Measurements from ENCODE around the gene CFAP97. TPM values are rescaled to one million over a fixed set of nuclear protein-coding genes. Genes with fewer than 3 reads are reported as not detected.

Gene CFAP97
- polyA plus RNA-seq, 1 donor from 2014 or later = 29.8 TPM

- no peak for TF ChIP-seq TAF1 (IDR thresholded peaks at IDR 0.05; ENCODE audit: low read depth)
- no peak for TF ChIP-seq MXI1 (conservative IDR thresholded peaks at IDR 0.05; ENCODE audit: poor library complexity, severe bottlenecking)
- no peak for TF ChIP-seq EZH2 (IDR thresholded peaks at IDR 0.05; ENCODE audit: borderline replicate concordance, insufficient read depth, low read length, poor library complexity, severe bottlenecking)
- TF ChIP-seq EP300 (conservative IDR thresholded peaks at IDR 0.05; ENCODE audit: poor library complexity, severe bottlenecking) = no peak
- TF ChIP-seq, protein P1, sequence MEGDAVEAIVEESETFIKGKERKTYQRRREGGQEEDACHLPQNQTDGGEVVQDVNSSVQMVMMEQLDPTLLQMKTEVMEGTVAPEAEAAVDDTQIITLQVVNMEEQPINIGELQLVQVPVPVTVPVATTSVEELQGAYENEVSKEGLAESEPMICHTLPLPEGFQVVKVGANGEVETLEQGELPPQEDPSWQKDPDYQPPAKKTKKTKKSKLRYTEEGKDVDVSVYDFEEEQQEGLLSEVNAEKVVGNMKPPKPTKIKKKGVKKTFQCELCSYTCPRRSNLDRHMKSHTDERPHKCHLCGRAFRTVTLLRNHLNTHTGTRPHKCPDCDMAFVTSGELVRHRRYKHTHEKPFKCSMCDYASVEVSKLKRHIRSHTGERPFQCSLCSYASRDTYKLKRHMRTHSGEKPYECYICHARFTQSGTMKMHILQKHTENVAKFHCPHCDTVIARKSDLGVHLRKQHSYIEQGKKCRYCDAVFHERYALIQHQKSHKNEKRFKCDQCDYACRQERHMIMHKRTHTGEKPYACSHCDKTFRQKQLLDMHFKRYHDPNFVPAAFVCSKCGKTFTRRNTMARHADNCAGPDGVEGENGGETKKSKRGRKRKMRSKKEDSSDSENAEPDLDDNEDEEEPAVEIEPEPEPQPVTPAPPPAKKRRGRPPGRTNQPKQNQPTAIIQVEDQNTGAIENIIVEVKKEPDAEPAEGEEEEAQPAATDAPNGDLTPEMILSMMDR (IDR thresholded peaks at IDR 0.05; ENCODE audit: poor library complexity, severe bottlenecking) = no peak
- no peak for TF ChIP-seq SMC3 (conservative IDR thresholded peaks at IDR 0.05; ENCODE audit: poor library complexity)
- no peak for TF ChIP-seq POLR2AphosphoS5 (IDR thresholded peaks at IDR 0.05)
- no peak for TF ChIP-seq RAD21 (conservative IDR thresholded peaks at IDR 0.05)
- TF ChIP-seq REST (IDR thresholded peaks at IDR 0.05; ENCODE audit: borderline replicate concordance) = no peak
- Histone ChIP-seq H3K79me2 (replicated peaks; ENCODE audit: insufficient read depth, low read length) (peaks cover 10% of the 10 kb centered on the region), H3F3A (ENCODE audit: insufficient read depth, low read length, poor library complexity, severe bottlenecking) (no peaks in the 10 kb centered on the region), H3K9me3 (ENCODE audit: low read length) (no peaks in the 10 kb centered on the region), H2AFZ (ENCODE audit: low read depth, low read length) (no peak overlapping the region), H3K4me2 (ENCODE audit: low read length) (no peak overlapping the region), H3K9me2 (ENCODE audit: insufficient read depth, low read length) (no peaks in the 10 kb centered on the region), H4K20me1 (ENCODE audit: insufficient read depth) (no peaks in the 10 kb centered on the region), H3K27me3 (ENCODE audit: insufficient read depth, low read depth, low read length) (no peaks in the 10 kb centered on the region), H3K27ac (ENCODE audit: low read length) (no peak overlapping the region), H3K4me3 (ENCODE audit: low read length) (no peak overlapping the region), H3K9ac (ENCODE audit: low read length) (no peak overlapping the region), H3K36me3 (ENCODE audit: insufficient read depth, low read length) (no peaks in the 10 kb centered on the region)
Observed at GRCh38 chr4:185139736-185140135, 64.1 kb downstream of the CFAP97 start.

- Histone ChIP-seq H2AFZ (ENCODE audit: low read depth, low read length) (no peak overlapping the region), H3K4me3 (ENCODE audit: low read length) (no peak overlapping the region), H3K9me3 (ENCODE audit: low read length) (no peaks in the 10 kb centered on the region), H3K4me2 (ENCODE audit: low read length) (no peak overlapping the region), H3K27me3 (ENCODE audit: insufficient read depth, low read depth, low read length) (no peaks in the 10 kb centered on the region), H3F3A (ENCODE audit: insufficient read depth, low read length, poor library complexity, severe bottlenecking) (no peaks in the 10 kb centered on the region), H3K9me2 (ENCODE audit: insufficient read depth, low read length) (no peaks in the 10 kb centered on the region), H3K79me2 (replicated peaks; ENCODE audit: insufficient read depth, low read length) (no peaks in the 10 kb centered on the region), H3K27ac (ENCODE audit: low read length) (no peak overlapping the region), H3K36me3 (ENCODE audit: insufficient read depth, low read length) (no peaks in the 10 kb centered on the region), H3K9ac (ENCODE audit: low read length) (no peak overlapping the region), H4K20me1 (ENCODE audit: insufficient read depth) (no peaks in the 10 kb centered on the region)
- TF ChIP-seq EZH2 (IDR thresholded peaks at IDR 0.05; ENCODE audit: borderline replicate concordance, insufficient read depth, low read length, poor library complexity, severe bottlenecking) (no peak), SMC3 (conservative IDR thresholded peaks at IDR 0.05; ENCODE audit: poor library complexity) (no peak), MXI1 (conservative IDR thresholded peaks at IDR 0.05; ENCODE audit: poor library complexity, severe bottlenecking) (no peak), REST (IDR thresholded peaks at IDR 0.05; ENCODE audit: borderline replicate concordance) (no peak), TAF1 (IDR thresholded peaks at IDR 0.05; ENCODE audit: low read depth) (no peak), RAD21 (conservative IDR thresholded peaks at IDR 0.05) (no peak), EP300 (conservative IDR thresholded peaks at IDR 0.05; ENCODE audit: poor library complexity, severe bottlenecking) (no peak), POLR2AphosphoS5 (IDR thresholded peaks at IDR 0.05) (no peak)
- TF ChIP-seq, protein P1 (IDR thresholded peaks at IDR 0.05; ENCODE audit: poor library complexity, severe bottlenecking) = no peak
Observed at GRCh38 chr4:185138161-185138560, 65.6 kb downstream of the CFAP97 start.
